Lung (tissue), 12 donors: ENCODE data around the gene TNFRSF13B. TPM values are rescaled to one million over a fixed set of nuclear protein-coding genes. Genes with fewer than 3 reads are reported as not detected.

Source experiments
- ATAC-seq: fragments of 200-7000 bp; cut with Tn5 transposase; one replicate; pipeline ENCODE4 v1.9.1; 2020; ENCODE audit warnings: moderate number of reproducible peaks; ENCODE audit not compliant: insufficient read depth, low FRiP score
- DNase-seq, 3 donors: peaks; one replicate each; pipeline ENCODE4 v3.0.0-alpha.2; 2013 to 2017
- H3K27ac ChIP-seq, 2 donors: one replicate each; pipeline ENCODE4 v1.5.1; 2013; ENCODE audit warnings: mild to moderate bottlenecking in 2 of 2, moderate library complexity in 2 of 2, control low read depth in 1 of 2, inconsistent platforms in 1 of 2, low read depth in 1 of 2, low read length in 1 of 2
- H3K27me3 ChIP-seq, 3 donors: one replicate each; pipeline ENCODE4 v1.5.1; 2013; ENCODE audit warnings: low read length in 2 of 3; ENCODE audit not compliant: control insufficient read depth in 3 of 3, insufficient read depth in 3 of 3
- H3K36me3 ChIP-seq, 4 donors: one replicate each; pipeline ENCODE4 v1.5.1; 2013; ENCODE audit warnings: low read length in 4 of 4, mild to moderate bottlenecking in 1 of 4, moderate library complexity in 1 of 4; ENCODE audit not compliant: control insufficient read depth in 4 of 4, insufficient read depth in 4 of 4
- H3K4me1 ChIP-seq, 5 donors: one replicate each; pipeline ENCODE4 v1.5.1; 2013; ENCODE audit warnings: low read length in 5 of 5, mild to moderate bottlenecking in 2 of 5, moderate library complexity in 1 of 5; ENCODE audit not compliant: control insufficient read depth in 5 of 5, insufficient read depth in 5 of 5
- H3K4me3 ChIP-seq: one replicate; pipeline ENCODE4 v1.5.1; 2013; ENCODE audit warnings: mild to moderate bottlenecking, control low read depth, moderate library complexity
- H3K9ac ChIP-seq, 2 donors: one replicate each; pipeline ENCODE4 v1.5.1; 2013; ENCODE audit warnings: low read length in 2 of 2, control low read depth in 1 of 2; ENCODE audit not compliant: insufficient read depth in 1 of 2
- H3K9me3 ChIP-seq, 4 donors: one replicate each; pipeline ENCODE4 v1.5.1; 2013; ENCODE audit warnings: low read length in 3 of 4, mild to moderate bottlenecking in 1 of 4, moderate library complexity in 1 of 4; ENCODE audit not compliant: control insufficient read depth in 4 of 4, insufficient read depth in 3 of 4
- CTCF ChIP-seq: IDR thresholded peaks from 2 replicates; pipeline ENCODE4 v1.5.1; 2012; ENCODE audit warnings: mild to moderate bottlenecking; ENCODE audit errors: control extremely low read depth, extremely low read depth
- WGBS, 2 donors: extraction: QIAGEN DNeasy Blood & Tissue Kit; methylation state at CpG; one replicate each; pipeline ENCODE4 v1.1.7; 2013; 5-methylcytosine and 5-hydroxymethylcytosine counted together
- polyA plus RNA-seq, 2 donors: library from polyadenylated mRNA; stranded (reverse); fragments of 200-250 nt; gene quantifications; one replicate each; pipeline ENCODE4 v1.2.1, GENCODE V29; 2013
- total RNA-seq, 2 donors: library from RNA; depleted of rRNA in 1 of 2; stranded (reverse); fragments of >200 nt in 1 of 2; gene quantifications; one replicate each; pipeline ENCODE4 v1.2.1, GENCODE V29; 2014 to 2021
- donor health status: control.
- donor health status: control.
- donor health status: Bipolar disorder and iron deficiency.
- donor health status: healthy.
- donor health status: DM: yes; HTN: yes; CAD: no.

TNFRSF13B gene
- total and polyA plus RNA-seq, 4 donors: 0.08 to 1.4 (median 0.48) TPM

GRCh38 chr17:16928406-16929034 is 43.4 kb downstream of the TNFRSF13B start:
- H3K4me3 ChIP-seq: no peak overlapping the region
- WGBS, 2 donors: 70 to 71% methylated on average over 8 of the region's 8 CpGs
- DNase-seq: peak in 1 of 3 donors; percentile 11
- no peaks in the 10 kb centered on the region for H3K9me3 ChIP-seq
- H3K27ac ChIP-seq: no peak overlapping the region
- H3K4me1 ChIP-seq: peaks cover 0 to 4% (median 0%) of the 10 kb centered on the region in 5 donors
- no peak overlapping the region for H3K9ac ChIP-seq
- no peak for ATAC-seq
- no peaks in the 10 kb centered on the region for H3K36me3 ChIP-seq
- no peak for TF ChIP-seq CTCF
- H3K27me3 ChIP-seq: no peaks in the 10 kb centered on the region

GRCh38 chr17:16927641-16928321 is 44.1 kb downstream of the TNFRSF13B start:
- Histone ChIP-seq H3K9me3 (no peaks in the 10 kb centered on the region), H3K4me1 (peaks cover 0 to 4% (median 0%) of the 10 kb centered on the region in 5 donors), H3K9ac (no peak overlapping the region), H3K27me3 (no peaks in the 10 kb centered on the region), H3K36me3 (no peaks in the 10 kb centered on the region), H3K4me3 (no peak overlapping the region), H3K27ac (no peak overlapping the region)
- WGBS, 2 donors: 88 to 92% methylated on average over 18 of the region's 18 CpGs
- ATAC-seq (no peak), DNase-seq (peak in 1 of 3 donors; percentile 7)
- TF ChIP-seq CTCF: no peak

- DNase-seq (peak in 1 of 3 donors; percentile 9), ATAC-seq (no peak)
- Histone ChIP-seq H3K27me3 (no peaks in the 10 kb centered on the region), H3K4me1 (peaks cover 0 to 6% (median 0%) of the 10 kb centered on the region in 5 donors), H3K9ac (no peak overlapping the region), H3K27ac (no peak overlapping the region), H3K36me3 (no peaks in the 10 kb centered on the region), H3K4me3 (no peak overlapping the region), H3K9me3 (no peaks in the 10 kb centered on the region)
- 81 to 87% methylated on average over 18 of the region's 18 CpGs for WGBS, 2 donors
- no peak for TF ChIP-seq CTCF
These were observed 45.1 kb downstream of the TNFRSF13B start for GRCh38 chr17:16926571-16927451.
